HepG2 (cell line): ENCODE measurements around the gene DLG2. TPM values are rescaled to one million over a fixed set of nuclear protein-coding genes. Genes with fewer than 3 reads are reported as not detected.

Source experiments
- ATAC-seq: fragments of 200-7000 bp; cut with Tn5 transposase; 3 replicates; pipeline ENCODE4 v1.9.1; 2020; ENCODE audit warnings: mild to moderate bottlenecking, moderate library complexity
- BruUV-seq: library from RNA; stranded (reverse); fragments of 400-500 nt; replicated peaks from 2 replicates; lab custom pipeline; 2021; lab: Mats Ljungman, UMichigan
- CTCF ChIA-PET: fragments of 300-600 bp; formaldehyde crosslinking; extraction: SDS; loops from one replicate; lab custom pipeline; 2021; ENCODE audit warnings: low total read pairs, inconsistent platforms, low intra/inter-chr PET ratio; lab: Yijun Ruan, JAX
- POLR2A ChIA-PET: fragments of 350-600 bp; sonication (Branson Sonifier 250); formaldehyde crosslinking; loops from one replicate; lab custom pipeline; 2020; ENCODE audit warnings: antibody characterized with exemption, inconsistent platforms; lab: Yijun Ruan, JAX
- DNase-seq: peaks from one replicate; pipeline ENCODE4 v3.0.0-alpha.2; 2015; ENCODE audit warnings: low spot score
- FAIRE-seq: peaks from 3 replicates; lab custom pipeline; 2011; peaks lifted over from hg19 to GRCh38; lab: Jason Lieb, UNC
- H2AFZ ChIP-seq: one replicate; pipeline ENCODE4 v1.6.1; 2011; ENCODE audit warnings: low read length, inconsistent platforms
- H3K27ac ChIP-seq: fragments of 300-600 bp; 3 replicates; pipeline ENCODE4 v1.8.0; 2011; ENCODE audit warnings: mixed run types, mild to moderate bottlenecking, mixed read lengths, low read length, inconsistent platforms; ENCODE audit not compliant: insufficient read depth; ENCODE audit errors: extremely low read length
- H3K27me3 ChIP-seq, 2 experiments: fragments of 200-600 bp in 1 of 2; 2 replicates in 1 of 2; 3 replicates in 1 of 2; pipeline versions ENCODE4 v1.6.0 to v1.8.0; 2011; ENCODE audit warnings: low read length in 2 of 2, mild to moderate bottlenecking in 2 of 2, moderate library complexity in 2 of 2, inconsistent platforms in 1 of 2; ENCODE audit not compliant: insufficient read depth in 2 of 2, control insufficient read depth in 1 of 2
- H3K36me3 ChIP-seq, 2 experiments: fragments of 200-600 bp in 1 of 2; replicated peaks in 1 of 2; 2 replicates in 1 of 2; 3 replicates in 1 of 2; pipeline versions ENCODE4 v1.5.1 to v1.8.0; 2011; ENCODE audit warnings: low read length in 2 of 2, inconsistent platforms in 1 of 2; ENCODE audit not compliant: insufficient read depth in 2 of 2, control insufficient read depth in 1 of 2
- H3K4me1 ChIP-seq: 2 replicates; pipeline ENCODE4 v1.5.1; 2012; ENCODE audit warnings: low read length, inconsistent platforms; ENCODE audit not compliant: insufficient read depth
- H3K4me2 ChIP-seq: 2 replicates; pipeline ENCODE4 v1.6.0; 2011; ENCODE audit warnings: low read depth, low read length, inconsistent platforms
- H3K4me3 ChIP-seq, 3 experiments: fragments of 200-600 bp in 1 of 3; sonication (generic), shearing (Covaris generic) in 1 of 3; replicated peaks in 1 of 3; 2 replicates each; pipeline ENCODE4 v1.5.1; 2011 to 2016; ENCODE audit warnings: low read length in 3 of 3, inconsistent platforms in 2 of 3, low read depth in 2 of 3, mild to moderate bottlenecking in 2 of 3, control low read depth in 1 of 3, mixed read lengths in 1 of 3; ENCODE audit not compliant: insufficient read depth in 1 of 3
- H3K79me2 ChIP-seq: one replicate; pipeline ENCODE4 v1.6.1; 2011; ENCODE audit warnings: low read length, inconsistent platforms; ENCODE audit not compliant: insufficient read depth
- H3K9ac ChIP-seq: 2 replicates; pipeline ENCODE4 v1.6.0; 2011; ENCODE audit warnings: mild to moderate bottlenecking, low read depth, low read length, inconsistent platforms; ENCODE audit not compliant: insufficient read depth
- H3K9me3 ChIP-seq: 2 replicates; pipeline ENCODE4 v1.5.1; 2012; ENCODE audit warnings: mild to moderate bottlenecking, low read length
- H4K20me1 ChIP-seq: 2 replicates; pipeline ENCODE4 v1.6.0; 2011; ENCODE audit warnings: inconsistent platforms, mild to moderate bottlenecking, low read length, moderate library complexity; ENCODE audit not compliant: insufficient read depth
- CEBPB ChIP-seq: IDR thresholded peaks from 2 replicates; pipeline ENCODE4 v1.6.1; 2011; ENCODE audit warnings: low read depth, low read length, improper control_type of control experiment, borderline replicate concordance
- FOXO1 ChIP-seq: sonication (generic); formaldehyde crosslinking; IDR thresholded peaks from 2 replicates; pipeline ENCODE4 v1.4.0; 2020; ENCODE audit warnings: missing genetic modification reagents
- GLI4 ChIP-seq: sonication (generic); formaldehyde crosslinking; IDR thresholded peaks from 2 replicates; pipeline ENCODE4 v1.5.1; 2020; ENCODE audit warnings: missing genetic modification reagents, mild to moderate bottlenecking, moderate library complexity, borderline replicate concordance
- HDAC6 ChIP-seq: fragments of 200-600 bp; sonication (generic); IDR thresholded peaks from 2 replicates; pipeline ENCODE4 v1.7.0; 2017; ENCODE audit warnings: mild to moderate bottlenecking, antibody characterized with exemption, low read length, low read depth
- HES4 ChIP-seq: sonication (generic); formaldehyde crosslinking; IDR thresholded peaks from 2 replicates; pipeline ENCODE4 v1.9.0; 2021; ENCODE audit warnings: mild to moderate bottlenecking, missing genetic modification reagents, borderline replicate concordance
- MBD4 ChIP-seq: IDR thresholded peaks from 2 replicates; pipeline ENCODE4 v1.6.1; 2012; ENCODE audit warnings: low read length, inconsistent platforms, borderline replicate concordance
- MED1 ChIP-seq: sonication (generic); formaldehyde crosslinking; IDR thresholded peaks from 2 replicates; pipeline ENCODE4 v1.4.0; 2020; ENCODE audit warnings: missing genetic modification reagents
- NFKBIZ ChIP-seq: IDR thresholded peaks from 2 replicates; pipeline ENCODE4 v1.6.1; 2018; ENCODE audit warnings: missing genetic modification reagents, missing compliant biosample characterization
- PHF5A ChIP-seq: IDR thresholded peaks from one replicate; pipeline ENCODE4 v1.6.1; 2018; ENCODE audit warnings: low read depth, missing genetic modification reagents; ENCODE audit not compliant: unreplicated experiment
- STAG1 ChIP-seq: sonication (generic); formaldehyde crosslinking; IDR thresholded peaks from 2 replicates; pipeline ENCODE4 v1.4.0; 2020; ENCODE audit warnings: missing genetic modification reagents
- ZNF17 ChIP-seq: sonication (generic); formaldehyde crosslinking; IDR thresholded peaks from 2 replicates; pipeline ENCODE4 v1.5.0; 2020; ENCODE audit warnings: mild to moderate bottlenecking, missing genetic modification reagents
- ZNF383 ChIP-seq: sonication (generic); formaldehyde crosslinking; IDR thresholded peaks from 2 replicates; pipeline ENCODE4 v1.4.0; 2020; ENCODE audit warnings: missing genetic modification reagents, mild to moderate bottlenecking, borderline replicate concordance
- ZNF614 ChIP-seq: IDR thresholded peaks from 2 replicates; pipeline ENCODE4 v1.6.1; 2018; ENCODE audit warnings: missing biosample characterization, missing genetic modification reagents, inconsistent platforms, borderline replicate concordance
- WGBS: methylation state at CpG from one replicate; pipeline ENCODE4 v1.1.6; 2017; ENCODE audit warnings: low lambda C conversion rate; 5-methylcytosine and 5-hydroxymethylcytosine counted together
- in situ Hi-C: cut with HindIII; loops from 2 replicates; pipeline ENCODE4 v1.10.0; 2017; ENCODE audit warnings: low pct_unique_long_range_greater_than_20kb; ENCODE audit not compliant: extremely low pct_ligation_motif_present
- intact Hi-C: fragments of 100-400 bp; cut with micrococcal nuclease; formaldehyde crosslinking; loops from one replicate; pipeline ENCODE4 v1.10.0; 2022; ENCODE audit not compliant: unreplicated experiment
- polyA plus RNA-seq, 8 experiments: library from polyadenylated mRNA; depleted of rRNA in 3 of 8; stranded (reverse) in 7 of 8; unstranded in 1 of 8; fragments of >200 nt; fragmentation: Illumina TruSeq in 4 of 8; extraction: Trizol in 4 of 8; gene quantifications; 2 replicates each; pipeline versions ENCODE4 v1.2.1 to v1.2.3, GENCODE V29; 2011 to 2016; ENCODE audit warnings: low read depth in 4 of 8, missing spikeins in 1 of 8, mixed read lengths in 1 of 8; ENCODE audit not compliant: insufficient read depth in 1 of 8
- total RNA-seq, 5 experiments: library from RNA; depleted of rRNA; stranded (reverse); fragments of >200 nt; fragmentation: Illumina TruSeq; extraction: Trizol; gene quantifications; 2 replicates each; pipeline ENCODE4 v1.2.3, GENCODE V29; 2016; ENCODE audit warnings: low read depth in 1 of 5
- TF ChIP-seq, protein P1 (sequence below): sonication (generic); formaldehyde crosslinking; IDR thresholded peaks from 2 replicates; pipeline ENCODE4 v1.4.0; 2020; ENCODE audit warnings: missing genetic modification reagents, borderline replicate concordance
- TF ChIP-seq, protein P2 (sequence below): sonication (generic); formaldehyde crosslinking; IDR thresholded peaks from 2 replicates; pipeline ENCODE4 v1.4.0; 2020; ENCODE audit warnings: low read depth, mild to moderate bottlenecking, missing genetic modification reagents
- TF ChIP-seq, protein P3 (sequence below): sonication (generic); formaldehyde crosslinking; IDR thresholded peaks from 2 replicates; pipeline ENCODE4 v1.8.0; 2022; ENCODE audit warnings: mild to moderate bottlenecking, missing genetic modification reagents
- TF ChIP-seq, protein P4 (sequence below): sonication (generic); formaldehyde crosslinking; IDR thresholded peaks from 2 replicates; pipeline ENCODE4 v1.8.0; 2022; ENCODE audit warnings: mild to moderate bottlenecking, missing genetic modification reagents; ENCODE audit not compliant: insufficient replicate concordance

DLG2 gene
- total and polyA plus RNA-seq, 2 of the 13 experiments (the other 11 are each of a cell fraction or from before 2014, with no cell fraction given): 0.46 to 1.0 TPM

DNA sequence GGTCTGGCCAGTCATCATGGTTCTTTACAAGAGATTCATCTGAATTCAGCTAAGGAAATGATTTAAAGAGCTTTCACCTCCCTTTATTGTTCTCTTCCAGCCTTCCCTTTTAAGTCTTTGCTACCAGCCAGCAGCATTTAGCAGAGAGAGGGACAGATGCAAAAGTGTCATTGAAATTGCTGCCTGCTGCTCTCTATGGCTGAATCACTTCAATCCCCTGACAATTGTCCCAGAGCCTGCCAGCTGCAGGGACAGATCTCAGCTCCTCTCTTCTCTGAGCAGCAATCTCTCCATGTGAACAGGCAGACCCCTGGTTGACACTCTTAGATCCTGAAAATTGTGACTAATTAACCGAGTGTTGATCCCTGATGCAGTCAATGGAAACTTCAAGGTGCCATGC lies 1524.0 kb downstream of the DLG2 start:
- ChIA-PET CTCF (no interaction called here), POLR2A (no interaction called here)
- intact Hi-C loops: no loop called here
- Histone ChIP-seq H3K9ac (no peak overlapping the region), H2AFZ (no peak overlapping the region), H3K36me3 (no peaks in the 10 kb centered on the region), H3K4me1 (0 out of 2 replicates have a peak, but pooled peaks cover 6% of the 10 kb centered on the region), H4K20me1 (no peaks in the 10 kb centered on the region), H3K9me3 (no peaks in the 10 kb centered on the region), H3K27ac (no peak overlapping the region), H3K4me3 (no peak overlapping the region), H3K4me2 (no peak overlapping the region), H3K27me3 (no peaks in the 10 kb centered on the region), H3K79me2 (no peaks in the 10 kb centered on the region)
- TF ChIP-seq GLI4 (CRISPR knock-in tag) (no peak), MED1 (CRISPR knock-in tag) (no peak), STAG1 (no peak), PHF5A (CRISPR knock-in tag) (no peak), HES4 (CRISPR knock-in tag) (no peak), CEBPB (no peak), FOXO1 (no peak), ZNF17 (CRISPR knock-in tag) (no peak), ZNF383 (no peak), ZNF614 (CRISPR knock-in tag) (no peak), NFKBIZ (CRISPR knock-in tag) (no peak), HDAC6 (no peak), MBD4 (no peak)
- TF ChIP-seq, protein P1, sequence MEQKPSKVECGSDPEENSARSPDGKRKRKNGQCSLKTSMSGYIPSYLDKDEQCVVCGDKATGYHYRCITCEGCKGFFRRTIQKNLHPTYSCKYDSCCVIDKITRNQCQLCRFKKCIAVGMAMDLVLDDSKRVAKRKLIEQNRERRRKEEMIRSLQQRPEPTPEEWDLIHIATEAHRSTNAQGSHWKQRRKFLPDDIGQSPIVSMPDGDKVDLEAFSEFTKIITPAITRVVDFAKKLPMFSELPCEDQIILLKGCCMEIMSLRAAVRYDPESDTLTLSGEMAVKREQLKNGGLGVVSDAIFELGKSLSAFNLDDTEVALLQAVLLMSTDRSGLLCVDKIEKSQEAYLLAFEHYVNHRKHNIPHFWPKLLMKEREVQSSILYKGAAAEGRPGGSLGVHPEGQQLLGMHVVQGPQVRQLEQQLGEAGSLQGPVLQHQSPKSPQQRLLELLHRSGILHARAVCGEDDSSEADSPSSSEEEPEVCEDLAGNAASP (CRISPR knock-in tag): no peak
- TF ChIP-seq, protein P2, sequence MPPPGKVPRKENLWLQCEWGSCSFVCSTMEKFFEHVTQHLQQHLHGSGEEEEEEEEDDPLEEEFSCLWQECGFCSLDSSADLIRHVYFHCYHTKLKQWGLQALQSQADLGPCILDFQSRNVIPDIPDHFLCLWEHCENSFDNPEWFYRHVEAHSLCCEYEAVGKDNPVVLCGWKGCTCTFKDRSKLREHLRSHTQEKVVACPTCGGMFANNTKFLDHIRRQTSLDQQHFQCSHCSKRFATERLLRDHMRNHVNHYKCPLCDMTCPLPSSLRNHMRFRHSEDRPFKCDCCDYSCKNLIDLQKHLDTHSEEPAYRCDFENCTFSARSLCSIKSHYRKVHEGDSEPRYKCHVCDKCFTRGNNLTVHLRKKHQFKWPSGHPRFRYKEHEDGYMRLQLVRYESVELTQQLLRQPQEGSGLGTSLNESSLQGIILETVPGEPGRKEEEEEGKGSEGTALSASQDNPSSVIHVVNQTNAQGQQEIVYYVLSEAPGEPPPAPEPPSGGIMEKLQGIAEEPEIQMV (CRISPR knock-in tag): no peak
- TF ChIP-seq, protein P3, sequence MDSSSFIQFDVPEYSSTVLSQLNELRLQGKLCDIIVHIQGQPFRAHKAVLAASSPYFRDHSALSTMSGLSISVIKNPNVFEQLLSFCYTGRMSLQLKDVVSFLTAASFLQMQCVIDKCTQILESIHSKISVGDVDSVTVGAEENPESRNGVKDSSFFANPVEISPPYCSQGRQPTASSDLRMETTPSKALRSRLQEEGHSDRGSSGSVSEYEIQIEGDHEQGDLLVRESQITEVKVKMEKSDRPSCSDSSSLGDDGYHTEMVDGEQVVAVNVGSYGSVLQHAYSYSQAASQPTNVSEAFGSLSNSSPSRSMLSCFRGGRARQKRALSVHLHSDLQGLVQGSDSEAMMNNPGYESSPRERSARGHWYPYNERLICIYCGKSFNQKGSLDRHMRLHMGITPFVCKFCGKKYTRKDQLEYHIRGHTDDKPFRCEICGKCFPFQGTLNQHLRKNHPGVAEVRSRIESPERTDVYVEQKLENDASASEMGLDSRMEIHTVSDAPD (CRISPR knock-in tag): no peak
- TF ChIP-seq, protein P4, sequence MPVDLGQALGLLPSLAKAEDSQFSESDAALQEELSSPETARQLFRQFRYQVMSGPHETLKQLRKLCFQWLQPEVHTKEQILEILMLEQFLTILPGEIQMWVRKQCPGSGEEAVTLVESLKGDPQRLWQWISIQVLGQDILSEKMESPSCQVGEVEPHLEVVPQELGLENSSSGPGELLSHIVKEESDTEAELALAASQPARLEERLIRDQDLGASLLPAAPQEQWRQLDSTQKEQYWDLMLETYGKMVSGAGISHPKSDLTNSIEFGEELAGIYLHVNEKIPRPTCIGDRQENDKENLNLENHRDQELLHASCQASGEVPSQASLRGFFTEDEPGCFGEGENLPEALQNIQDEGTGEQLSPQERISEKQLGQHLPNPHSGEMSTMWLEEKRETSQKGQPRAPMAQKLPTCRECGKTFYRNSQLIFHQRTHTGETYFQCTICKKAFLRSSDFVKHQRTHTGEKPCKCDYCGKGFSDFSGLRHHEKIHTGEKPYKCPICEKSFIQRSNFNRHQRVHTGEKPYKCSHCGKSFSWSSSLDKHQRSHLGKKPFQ (CRISPR knock-in tag): no peak
- no TSS peak for BruUV-seq
- in situ Hi-C loops: no loop called here
- no peak for ATAC-seq
- no peak for DNase-seq
- no peak for FAIRE-seq
- 0% methylated on average over 1 of the region's 1 CpG for WGBS
